Caco-2 (cell line): ENCODE measurements around the gene KCNG1. TPM values are rescaled to one million over a fixed set of nuclear protein-coding genes. Genes with fewer than 3 reads are reported as not detected.

Experiments used
- BruUV-seq: library from RNA; stranded (reverse); fragments of 400-500 nt; replicated peaks from 2 replicates; lab custom pipeline; 2021; lab: Mats Ljungman, UMichigan
- CTCF ChIA-PET: fragments of 300-600 bp; sonication (Branson Sonifier 250); formaldehyde crosslinking; loops from one replicate; lab custom pipeline; 2022; ENCODE audit warnings: antibody characterized with exemption; lab: Charles Lee
- POLR2A ChIA-PET: fragments of 300-600 bp; sonication (Branson Sonifier 250); formaldehyde crosslinking; loops from one replicate; lab custom pipeline; 2022; ENCODE audit warnings: antibody characterized with exemption; lab: Charles Lee
- DNase-seq, 2 experiments: peaks; one replicate each; pipeline versions ENCODE4 v3.0.0 to v3.0.0-alpha.2; 2020 to 2022
- H3K27me3 ChIP-seq: replicated peaks from 2 replicates; pipeline ENCODE4 v1.6.0; 2011; ENCODE audit warnings: low read length; ENCODE audit not compliant: control insufficient read depth, insufficient read depth
- H3K36me3 ChIP-seq: 2 replicates; pipeline ENCODE4 v1.5.1; 2011; ENCODE audit warnings: low read length; ENCODE audit not compliant: control insufficient read depth, insufficient read depth
- H3K4me1 ChIP-seq: fragments of 250-450 bp; sonication (Bioruptor Pico); 2 replicates; pipeline ENCODE4 v1.5.1; 2020; ENCODE audit warnings: mild to moderate bottlenecking
- H3K4me3 ChIP-seq: 2 replicates; pipeline ENCODE4 v1.5.1; 2011; ENCODE audit warnings: low read depth, mild to moderate bottlenecking, control low read depth, low read length
- H3K9me3 ChIP-seq: fragments of 250-450 bp; sonication (Bioruptor Pico); 2 replicates; pipeline ENCODE4 v1.5.1; 2020; ENCODE audit warnings: mild to moderate bottlenecking, moderate library complexity
- H3K27ac Mint-ChIP-seq: one replicate; pipeline ENCODE4 v1.8.0; 2022; ENCODE audit warnings: mixed read lengths; ENCODE audit not compliant: unreplicated experiment
- H3K27me3 Mint-ChIP-seq: one replicate; pipeline ENCODE4 v1.8.0; 2022; ENCODE audit warnings: mixed read lengths; ENCODE audit not compliant: insufficient read depth, unreplicated experiment
- H3K36me3 Mint-ChIP-seq: one replicate; pipeline ENCODE4 v1.8.0; 2022; ENCODE audit warnings: mild to moderate bottlenecking, mixed read lengths; ENCODE audit not compliant: insufficient read depth, unreplicated experiment
- H3K4me1 Mint-ChIP-seq: one replicate; pipeline ENCODE4 v1.8.0; 2022; ENCODE audit warnings: low read depth, mixed read lengths; ENCODE audit not compliant: unreplicated experiment
- H3K4me3 Mint-ChIP-seq: one replicate; pipeline ENCODE4 v1.8.0; 2022; ENCODE audit warnings: mild to moderate bottlenecking, moderate library complexity, mixed read lengths; ENCODE audit not compliant: unreplicated experiment
- H3K9me3 Mint-ChIP-seq: one replicate; pipeline ENCODE4 v1.8.0; 2022; ENCODE audit warnings: mixed read lengths; ENCODE audit not compliant: unreplicated experiment
- intact Hi-C: fragments of 100-400 bp; cut with micrococcal nuclease; formaldehyde crosslinking; loops from one replicate; pipeline ENCODE4 v1.10.0; 2022; ENCODE audit not compliant: unreplicated experiment
- total RNA-seq: library from RNA; stranded (reverse); gene quantifications from 2 replicates; pipeline ENCODE4 v1.2.3, GENCODE V29; 2022
- TF ChIP-seq, protein P1 (sequence below), 2 experiments: fragments of 200-600 bp in 1 of 2; IDR thresholded peaks; 1 replicate in 1 of 2; 2 replicates in 1 of 2; pipeline versions ENCODE4 v1.5.1 to v1.8.0; 2011 to 2022; ENCODE audit warnings: antibody characterized with exemption in 1 of 2, control low read depth in 1 of 2, inconsistent platforms in 1 of 2, low read depth in 1 of 2, low read length in 1 of 2, mild to moderate bottlenecking in 1 of 2, moderate library complexity in 1 of 2; ENCODE audit not compliant: insufficient read depth in 1 of 2, severe bottlenecking in 1 of 2, unreplicated experiment in 1 of 2

The KCNG1 gene
- total RNA-seq, 1 experiment from 2014 or later = 1.5 TPM

DNA sequence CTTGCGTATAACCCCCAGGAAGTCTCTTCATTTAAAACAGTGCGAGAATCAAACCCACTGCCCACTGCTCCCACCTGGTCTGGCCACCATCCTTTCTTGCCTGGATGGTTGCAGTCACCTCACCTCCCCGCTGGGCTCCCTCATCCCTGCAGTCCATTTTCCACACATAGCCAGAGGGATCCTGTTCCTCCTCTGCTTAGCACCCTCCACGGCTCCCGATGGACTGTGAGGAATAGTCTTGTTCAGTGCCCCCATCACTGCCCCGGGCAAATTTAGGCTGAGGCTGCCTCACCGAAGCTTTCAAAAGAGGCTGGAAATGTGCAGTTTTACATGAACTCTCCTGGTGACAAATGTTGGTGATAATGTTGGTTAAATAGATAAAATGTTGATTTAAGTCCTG lies 17.7 kb downstream of the KCNG1 start:
- H3K4me3 ChIP-seq = no peak overlapping the region
- H3K9me3 Mint-ChIP-seq = no peaks in the 10 kb centered on the region
- ChIA-PET CTCF (interaction anchor here (0.8 to 1.4 kb wide), 3 partner anchors 13 to 18 kb away, joined by 3 to 4 read pairs (median 3); no protein-coding TSS in a partner anchor), POLR2A (no interaction called here)
- H3K4me1 ChIP-seq = no peaks in the 10 kb centered on the region
- peaks cover 8% of the 10 kb centered on the region for H3K27me3 ChIP-seq
- no peak overlapping the region for H3K4me3 Mint-ChIP-seq
- no peak overlapping the region for H3K27ac Mint-ChIP-seq
- H3K27me3 Mint-ChIP-seq = peaks cover 27% of the 10 kb centered on the region
- no TSS peak for BruUV-seq
- TF ChIP-seq, protein P1, sequence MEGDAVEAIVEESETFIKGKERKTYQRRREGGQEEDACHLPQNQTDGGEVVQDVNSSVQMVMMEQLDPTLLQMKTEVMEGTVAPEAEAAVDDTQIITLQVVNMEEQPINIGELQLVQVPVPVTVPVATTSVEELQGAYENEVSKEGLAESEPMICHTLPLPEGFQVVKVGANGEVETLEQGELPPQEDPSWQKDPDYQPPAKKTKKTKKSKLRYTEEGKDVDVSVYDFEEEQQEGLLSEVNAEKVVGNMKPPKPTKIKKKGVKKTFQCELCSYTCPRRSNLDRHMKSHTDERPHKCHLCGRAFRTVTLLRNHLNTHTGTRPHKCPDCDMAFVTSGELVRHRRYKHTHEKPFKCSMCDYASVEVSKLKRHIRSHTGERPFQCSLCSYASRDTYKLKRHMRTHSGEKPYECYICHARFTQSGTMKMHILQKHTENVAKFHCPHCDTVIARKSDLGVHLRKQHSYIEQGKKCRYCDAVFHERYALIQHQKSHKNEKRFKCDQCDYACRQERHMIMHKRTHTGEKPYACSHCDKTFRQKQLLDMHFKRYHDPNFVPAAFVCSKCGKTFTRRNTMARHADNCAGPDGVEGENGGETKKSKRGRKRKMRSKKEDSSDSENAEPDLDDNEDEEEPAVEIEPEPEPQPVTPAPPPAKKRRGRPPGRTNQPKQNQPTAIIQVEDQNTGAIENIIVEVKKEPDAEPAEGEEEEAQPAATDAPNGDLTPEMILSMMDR (IDR thresholded peaks at IDR 0.05; ENCODE audit: insufficient read depth in 1 of 2, low read depth in 1 of 2, low read length in 1 of 2, severe bottlenecking in 1 of 2, unreplicated experiment in 1 of 2) = no peak
- no peaks in the 10 kb centered on the region for H3K4me1 Mint-ChIP-seq
- DNase-seq = no peak
- H3K9me3 ChIP-seq = no peaks in the 10 kb centered on the region
- intact Hi-C loops = no loop called here
- no peaks in the 10 kb centered on the region for H3K36me3 ChIP-seq
- H3K36me3 Mint-ChIP-seq = no peaks in the 10 kb centered on the region

DNA sequence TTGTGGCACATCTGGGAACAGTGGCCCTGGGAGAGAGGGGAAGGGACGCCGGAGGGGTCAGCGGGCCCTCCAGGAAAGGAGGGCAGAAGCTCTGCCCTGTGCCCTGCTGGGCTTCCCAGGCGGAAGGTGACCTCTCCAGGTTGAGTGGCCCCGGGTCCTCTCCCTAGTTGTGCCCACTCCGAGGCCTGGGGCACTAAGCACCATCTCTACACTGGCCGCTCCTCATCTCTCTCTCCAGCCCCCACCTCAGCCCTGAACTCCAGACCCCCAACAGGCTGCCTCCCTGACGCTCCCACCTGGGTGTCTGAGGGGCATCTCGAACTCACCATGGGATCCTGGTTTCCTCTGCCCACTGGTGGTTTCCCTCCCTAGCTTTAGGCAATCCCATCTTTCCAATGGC lies 18.1 kb downstream of the KCNG1 start:
- Histone ChIP-seq H3K4me3 (no peak overlapping the region), H3K36me3 (no peaks in the 10 kb centered on the region), H3K9me3 (no peaks in the 10 kb centered on the region), H3K27me3 (peaks cover 8% of the 10 kb centered on the region), H3K4me1 (no peaks in the 10 kb centered on the region)
- TF ChIP-seq, protein P1 (IDR thresholded peaks at IDR 0.05; ENCODE audit: insufficient read depth in 1 of 2, low read depth in 1 of 2, low read length in 1 of 2, severe bottlenecking in 1 of 2, unreplicated experiment in 1 of 2) = no peak
- H3K9me3 Mint-ChIP-seq = no peaks in the 10 kb centered on the region
- ChIA-PET CTCF (no interaction called here), POLR2A (no interaction called here)
- DNase-seq = no peak
- intact Hi-C loops = no loop called here
- peaks cover 29% of the 10 kb centered on the region for H3K27me3 Mint-ChIP-seq
- no peak overlapping the region for H3K4me3 Mint-ChIP-seq
- H3K36me3 Mint-ChIP-seq = no peaks in the 10 kb centered on the region
- BruUV-seq = no TSS peak
- H3K4me1 Mint-ChIP-seq = no peaks in the 10 kb centered on the region
- H3K27ac Mint-ChIP-seq = no peak overlapping the region

DNA sequence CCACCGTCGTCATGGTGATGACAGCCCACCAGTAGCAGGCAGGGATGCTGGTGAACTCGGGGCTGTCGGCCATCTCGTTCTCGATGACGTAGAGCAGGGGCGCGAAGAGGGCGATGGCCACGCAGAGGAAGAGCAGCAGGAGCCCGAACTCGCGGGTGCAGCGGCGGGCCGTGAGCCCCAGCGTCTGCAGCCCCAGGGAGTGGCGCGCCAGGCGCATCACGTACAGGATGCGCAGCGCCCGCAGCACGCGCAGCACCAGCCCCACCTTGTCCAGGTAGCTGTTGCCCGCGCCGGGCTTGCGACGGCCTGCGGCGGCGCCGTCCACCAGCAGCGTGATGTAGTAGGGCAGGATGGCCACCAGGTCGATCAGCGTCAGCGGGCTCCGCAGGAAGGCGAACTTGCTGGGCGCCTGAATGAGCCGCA lies 18.6 kb downstream of the KCNG1 start:
- no peak for DNase-seq
- H3K4me3 ChIP-seq = no peak overlapping the region
- Mint-ChIP-seq H3K9me3 (no peaks in the 10 kb centered on the region), H3K4me1 (no peaks in the 10 kb centered on the region), H3K36me3 (no peaks in the 10 kb centered on the region), H3K4me3 (no peak overlapping the region), H3K27ac (no peak overlapping the region), H3K27me3 (peaks cover 30% of the 10 kb centered on the region)
- intact Hi-C loops = no loop called here
- H3K4me1 ChIP-seq = no peaks in the 10 kb centered on the region
- H3K27me3 ChIP-seq = peaks cover 8% of the 10 kb centered on the region
- POLR2A ChIA-PET = no interaction called here
- no TSS peak for BruUV-seq
- H3K9me3 ChIP-seq = no peaks in the 10 kb centered on the region
- TF ChIP-seq, protein P1 (IDR thresholded peaks at IDR 0.05; ENCODE audit: insufficient read depth in 1 of 2, low read depth in 1 of 2, low read length in 1 of 2, severe bottlenecking in 1 of 2, unreplicated experiment in 1 of 2) = peak in 1 of 2 experiments; percentile 32
- CTCF ChIA-PET = interaction anchor here (0.5 kb wide), 1 partner anchor 38 kb away, joined by 3 read pairs; no protein-coding TSS in a partner anchor
- H3K36me3 ChIP-seq = no peaks in the 10 kb centered on the region
